ENCODE measurements around the gene TCERG1L. TPM values are rescaled to one million over a fixed set of nuclear protein-coding genes. Genes with fewer than 3 reads are reported as not detected.

The TCERG1L gene
- total RNA-seq, 2 donors from 2014 or later: 1.6 to 4.5 TPM

GRCh38 chr10:131248376-131249165 is 63.0 kb downstream of the TCERG1L start:
- H3K27me3 ChIP-seq (ENCODE audit: control insufficient read depth, insufficient read depth, low read length, poor library complexity, severe bottlenecking): no peaks in the 10 kb centered on the region

GRCh38 chr10:131247873-131248272 is 63.6 kb downstream of the TCERG1L start:
- H3K27me3 Mint-ChIP-seq (ENCODE audit: insufficient read depth): no peaks in the 10 kb centered on the region
- H3K27me3 ChIP-seq (ENCODE audit: control insufficient read depth, insufficient read depth, low read length, poor library complexity, severe bottlenecking): no peaks in the 10 kb centered on the region
- peaks cover 31% of the 10 kb centered on the region for H3K4me1 Mint-ChIP-seq
- no peaks in the 10 kb centered on the region for H3K36me3 Mint-ChIP-seq (ENCODE audit: low read depth)
- no peak overlapping the region for H3K27ac Mint-ChIP-seq
- H3K36me3 ChIP-seq (ENCODE audit: control insufficient read depth, insufficient read depth, low read length): no peaks in the 10 kb centered on the region
- no peak overlapping the region for H3K27ac ChIP-seq (ENCODE audit: low read depth, low read length)
- no peaks in the 10 kb centered on the region for H3K9me3 ChIP-seq (ENCODE audit: control insufficient read depth, low read length)
- DNase-seq: no peak
- no peak overlapping the region for H3K9ac ChIP-seq (ENCODE audit: extremely low read depth, low read length, poor library complexity, severe bottlenecking)
- TF ChIP-seq CTCF (conservative IDR thresholded peaks at IDR 0.05): no peak
- 95 to 98% methylated on average over 5 to 6 of the region's 6 CpGs for WGBS, 2 experiments (ENCODE audit: insufficient coverage in 1 of 2, insufficient read length in 1 of 2)
- H3K4me3 Mint-ChIP-seq: no peak overlapping the region
- H3K9me3 Mint-ChIP-seq: no peaks in the 10 kb centered on the region
- H3K4me3 ChIP-seq (ENCODE audit: low read length): no peak overlapping the region
- peaks cover 33% of the 10 kb centered on the region for H3K4me1 ChIP-seq (ENCODE audit: control insufficient read depth, insufficient read depth, low read length)

More at GRCh38 chr10:131248376-131249165, 63.0 kb downstream of the TCERG1L start:
- Histone ChIP-seq H3K27ac (ENCODE audit: low read depth, low read length) (no peak overlapping the region), H3K36me3 (ENCODE audit: control insufficient read depth, insufficient read depth, low read length) (no peaks in the 10 kb centered on the region), H3K4me1 (ENCODE audit: control insufficient read depth, insufficient read depth, low read length) (peaks cover 39% of the 10 kb centered on the region), H3K9ac (ENCODE audit: extremely low read depth, low read length, poor library complexity, severe bottlenecking) (no peak overlapping the region), H3K4me3 (ENCODE audit: low read length) (no peak overlapping the region), H3K9me3 (ENCODE audit: control insufficient read depth, low read length) (no peaks in the 10 kb centered on the region)
- Mint-ChIP-seq H3K4me1 (peaks cover 35% of the 10 kb centered on the region), H3K36me3 (ENCODE audit: low read depth) (no peaks in the 10 kb centered on the region), H3K4me3 (no peak overlapping the region), H3K27ac (no peak overlapping the region), H3K27me3 (ENCODE audit: insufficient read depth) (no peaks in the 10 kb centered on the region), H3K9me3 (no peaks in the 10 kb centered on the region)
- DNase-seq: no peak
- WGBS, 2 experiments (ENCODE audit: insufficient coverage in 1 of 2, insufficient read length in 1 of 2): 90 to 96% methylated on average over 11 to 20 of the region's 20 CpGs
- TF ChIP-seq CTCF (conservative IDR thresholded peaks at IDR 0.05): no peak

DNA sequence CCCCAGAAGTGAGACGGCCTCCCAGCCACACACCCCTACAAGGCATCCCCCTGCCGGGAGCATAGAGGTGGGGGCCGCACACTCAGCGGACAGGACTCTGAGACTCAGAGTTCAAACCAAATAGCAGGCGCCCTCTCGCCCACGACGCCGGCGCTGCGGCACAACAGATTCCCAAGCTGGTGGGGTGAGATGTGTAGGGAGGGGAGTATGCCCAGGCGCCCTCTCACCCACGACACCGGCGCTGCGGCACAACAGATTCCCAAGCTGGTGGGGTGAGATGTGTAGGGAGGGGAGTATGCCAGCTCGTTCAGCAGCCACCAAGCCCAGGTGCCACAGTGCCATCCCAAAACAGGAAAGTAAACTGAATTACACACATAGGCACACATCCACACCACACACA is 64.7 kb downstream of the TCERG1L start:
- Mint-ChIP-seq H3K4me1 (peaks cover 27% of the 10 kb centered on the region), H3K27me3 (ENCODE audit: insufficient read depth) (no peaks in the 10 kb centered on the region), H3K36me3 (ENCODE audit: low read depth) (no peaks in the 10 kb centered on the region), H3K27ac (no peak overlapping the region), H3K9me3 (no peaks in the 10 kb centered on the region), H3K4me3 (no peak overlapping the region)
- TF ChIP-seq CTCF (conservative IDR thresholded peaks at IDR 0.05): no peak
- no peak overlapping the region for H3K4me3 ChIP-seq (ENCODE audit: low read length)
- H3K27me3 ChIP-seq (ENCODE audit: control insufficient read depth, insufficient read depth, low read length, poor library complexity, severe bottlenecking): no peaks in the 10 kb centered on the region
- WGBS, 2 experiments (ENCODE audit: insufficient coverage in 1 of 2, insufficient read length in 1 of 2): 91 to 100% methylated on average over 3 to 17 of the region's 17 CpGs
- H3K9ac ChIP-seq (ENCODE audit: extremely low read depth, low read length, poor library complexity, severe bottlenecking): no peak overlapping the region
- no peak overlapping the region for H3K27ac ChIP-seq (ENCODE audit: low read depth, low read length)
- H3K9me3 ChIP-seq (ENCODE audit: control insufficient read depth, low read length): no peaks in the 10 kb centered on the region
- no peak for DNase-seq
- no peaks in the 10 kb centered on the region for H3K36me3 ChIP-seq (ENCODE audit: control insufficient read depth, insufficient read depth, low read length)
- H3K4me1 ChIP-seq (ENCODE audit: control insufficient read depth, insufficient read depth, low read length): peaks cover 33% of the 10 kb centered on the region

All from endodermal cell (in vitro differentiated cells).